Measurements from ENCODE around the gene GBGT1.

GRCh38 chr9:133121915-133122550, 41.7 kb downstream of the GBGT1 start:
- TF ChIP-seq POLR2A (IDR thresholded peaks at IDR 0.05), result no peak
- TF ChIP-seq CTCF (IDR thresholded peaks at IDR 0.05), result no peak
